Cardiac muscle cell (in vitro differentiated cells and primary cell): ENCODE results near the gene GFI1. TPM values are rescaled to one million over a fixed set of nuclear protein-coding genes. Genes with fewer than 3 reads are reported as not detected.
A peak's percentile ranks its signal among the peaks of the same experiment; 100 is the strongest.

Experiments
- DNase-seq, 2 donors: peaks; one replicate each; pipeline versions ENCODE4 v3.0.0 to v3.0.0-alpha.2; 2010 to 2017; ENCODE audit warnings: low read depth in 1 of 2, low spot score in 1 of 2
- H3K27ac ChIP-seq: fragments of 200-600 bp; sonication (generic); 2 replicates; pipeline ENCODE4 v1.5.1; 2016
- H3K27me3 ChIP-seq: fragments of 200-600 bp; sonication (generic); 2 replicates; pipeline ENCODE4 v1.6.0; 2016; ENCODE audit warnings: control low read depth
- H3K36me3 ChIP-seq: fragments of 200-600 bp; sonication (generic); 2 replicates; pipeline ENCODE4 v1.5.1; 2016; ENCODE audit warnings: control low read depth
- H3K4me1 ChIP-seq: fragments of 200-600 bp; sonication (generic); 2 replicates; pipeline ENCODE4 v1.8.1; 2017; ENCODE audit warnings: low read depth, mild to moderate bottlenecking, mixed run types
- H3K4me3 ChIP-seq: fragments of 200-600 bp; sonication (generic); 2 replicates; pipeline ENCODE4 v1.5.1; 2016; ENCODE audit warnings: mild to moderate bottlenecking
- H3K9me3 ChIP-seq: fragments of 200-600 bp; sonication (generic); 2 replicates; pipeline ENCODE4 v1.5.1; 2017; ENCODE audit warnings: low read depth, mild to moderate bottlenecking, control low read depth
- polyA plus RNA-seq: library from polyadenylated mRNA; unstranded; fragments of >200 nt; fragmentation: Nextera tagmentation; extraction: Ambion mirVana; gene quantifications from 2 replicates; pipeline ENCODE4 v1.2.1, GENCODE V29; 2016
- total RNA-seq: library from RNA; depleted of rRNA; stranded (reverse); fragments of >200 nt; gene quantifications from 2 replicates; pipeline ENCODE4 v1.2.3, GENCODE V29; 2016
- TF ChIP-seq, protein P1 (sequence below): IDR thresholded peaks from 2 replicates; pipeline ENCODE4 v1.5.1; 2012; ENCODE audit warnings: low read depth, mild to moderate bottlenecking, low read length

The GFI1 gene
- total and polyA plus RNA-seq, 2 experiments from 2014 or later = 0.12 TPM; not detected in 1

DNA sequence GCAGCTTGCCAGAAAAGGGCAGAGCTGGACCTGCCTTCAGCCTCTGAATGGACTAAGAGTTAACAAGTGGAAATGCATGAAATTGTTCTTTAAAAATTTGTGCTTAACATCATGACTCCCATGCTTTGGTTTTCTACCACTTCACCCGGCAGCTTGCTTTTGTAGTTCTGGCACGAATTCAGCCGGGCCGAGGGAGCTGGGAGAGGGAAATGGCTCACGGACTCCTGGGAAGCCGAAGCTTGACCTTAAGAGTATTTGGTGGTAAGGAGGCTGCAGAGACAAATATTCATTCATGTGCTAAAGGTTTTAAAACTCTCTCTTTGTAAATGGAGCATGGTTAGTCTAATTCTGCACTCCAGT is 17.2 kb upstream of the GFI1 start:
- no peaks in the 10 kb centered on the region for H3K4me1 ChIP-seq
- no peaks in the 10 kb centered on the region for H3K36me3 ChIP-seq
- no peak overlapping the region for H3K4me3 ChIP-seq
- peak in 1 of 2 donors; percentile 46 for DNase-seq
- H3K9me3 ChIP-seq = no peaks in the 10 kb centered on the region
- no peaks in the 10 kb centered on the region for H3K27me3 ChIP-seq
- TF ChIP-seq, protein P1, sequence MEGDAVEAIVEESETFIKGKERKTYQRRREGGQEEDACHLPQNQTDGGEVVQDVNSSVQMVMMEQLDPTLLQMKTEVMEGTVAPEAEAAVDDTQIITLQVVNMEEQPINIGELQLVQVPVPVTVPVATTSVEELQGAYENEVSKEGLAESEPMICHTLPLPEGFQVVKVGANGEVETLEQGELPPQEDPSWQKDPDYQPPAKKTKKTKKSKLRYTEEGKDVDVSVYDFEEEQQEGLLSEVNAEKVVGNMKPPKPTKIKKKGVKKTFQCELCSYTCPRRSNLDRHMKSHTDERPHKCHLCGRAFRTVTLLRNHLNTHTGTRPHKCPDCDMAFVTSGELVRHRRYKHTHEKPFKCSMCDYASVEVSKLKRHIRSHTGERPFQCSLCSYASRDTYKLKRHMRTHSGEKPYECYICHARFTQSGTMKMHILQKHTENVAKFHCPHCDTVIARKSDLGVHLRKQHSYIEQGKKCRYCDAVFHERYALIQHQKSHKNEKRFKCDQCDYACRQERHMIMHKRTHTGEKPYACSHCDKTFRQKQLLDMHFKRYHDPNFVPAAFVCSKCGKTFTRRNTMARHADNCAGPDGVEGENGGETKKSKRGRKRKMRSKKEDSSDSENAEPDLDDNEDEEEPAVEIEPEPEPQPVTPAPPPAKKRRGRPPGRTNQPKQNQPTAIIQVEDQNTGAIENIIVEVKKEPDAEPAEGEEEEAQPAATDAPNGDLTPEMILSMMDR = no peak
- no peak overlapping the region for H3K27ac ChIP-seq

DNA sequence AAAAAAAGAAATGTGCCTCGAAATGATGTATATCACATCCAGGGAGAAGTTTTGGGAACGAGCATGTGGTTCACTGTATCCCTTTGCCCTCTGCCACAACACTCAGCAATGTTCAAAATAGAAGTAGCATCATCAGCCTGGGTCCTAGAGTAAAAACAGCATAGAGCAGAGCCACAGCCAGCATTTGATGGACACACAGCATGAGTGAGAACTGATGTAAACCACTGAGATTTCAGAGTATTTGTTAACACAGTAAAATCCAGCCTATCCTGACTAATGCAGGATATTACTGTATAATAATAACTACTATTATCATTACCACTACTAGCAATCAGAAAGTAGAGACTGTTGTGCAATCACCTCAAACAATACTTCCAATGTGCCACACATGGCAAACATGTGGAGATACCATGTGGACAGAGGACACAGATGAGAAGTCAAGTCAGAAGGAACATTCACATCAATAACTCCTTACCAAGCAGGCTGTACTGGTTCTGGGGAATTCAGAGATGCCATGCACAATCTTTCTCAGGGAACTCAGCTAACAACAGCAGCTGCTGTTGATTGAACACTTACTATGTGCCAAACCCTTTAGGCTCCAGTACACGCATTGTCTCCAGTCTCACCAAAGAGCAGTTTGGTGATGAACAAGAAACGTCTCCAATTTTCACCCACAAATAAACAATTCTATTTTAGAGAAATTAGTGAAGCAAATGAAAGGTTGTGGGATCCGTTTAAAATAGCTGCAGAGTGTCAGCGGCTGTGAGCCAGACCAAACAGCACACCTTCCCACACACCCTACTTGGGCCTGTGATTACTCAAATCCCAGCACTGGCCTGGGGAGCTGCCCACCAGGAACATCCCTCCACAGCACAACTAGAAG is 16.6 kb upstream of the GFI1 start:
- no peaks in the 10 kb centered on the region for H3K4me1 ChIP-seq
- TF ChIP-seq, protein P1 = no peak
- peak in 1 of 2 donors; percentile 28 for DNase-seq
- no peaks in the 10 kb centered on the region for H3K9me3 ChIP-seq
- H3K36me3 ChIP-seq = no peaks in the 10 kb centered on the region
- H3K4me3 ChIP-seq = no peak overlapping the region
- no peaks in the 10 kb centered on the region for H3K27me3 ChIP-seq
- H3K27ac ChIP-seq = no peak overlapping the region

DNA sequence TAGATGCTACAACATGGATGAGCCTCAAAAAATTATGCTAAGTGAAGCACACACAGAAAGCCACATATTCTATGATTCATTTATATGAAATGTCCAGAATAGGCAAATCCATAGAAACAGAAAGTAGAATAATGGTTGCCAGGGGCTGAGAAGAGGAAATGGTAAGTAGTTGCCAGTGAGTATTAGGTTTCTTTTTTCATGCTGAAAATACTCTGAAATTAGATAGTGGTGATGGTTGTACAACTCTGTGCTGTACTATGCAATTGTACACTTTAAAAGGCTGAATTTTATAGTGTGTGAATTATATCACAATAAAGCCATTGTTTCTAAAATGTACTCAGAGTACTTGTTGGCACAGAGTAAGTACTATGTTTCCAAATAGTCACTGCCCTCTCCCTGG is 15.5 kb upstream of the GFI1 start:
- TF ChIP-seq, protein P1 = no peak
- Histone ChIP-seq H3K27ac (no peak overlapping the region), H3K27me3 (peaks cover 8% of the 10 kb centered on the region), H3K4me3 (no peak overlapping the region), H3K36me3 (no peaks in the 10 kb centered on the region), H3K4me1 (no peaks in the 10 kb centered on the region), H3K9me3 (no peaks in the 10 kb centered on the region)
- peak in 1 of 2 donors; percentile 62 for DNase-seq

DNA sequence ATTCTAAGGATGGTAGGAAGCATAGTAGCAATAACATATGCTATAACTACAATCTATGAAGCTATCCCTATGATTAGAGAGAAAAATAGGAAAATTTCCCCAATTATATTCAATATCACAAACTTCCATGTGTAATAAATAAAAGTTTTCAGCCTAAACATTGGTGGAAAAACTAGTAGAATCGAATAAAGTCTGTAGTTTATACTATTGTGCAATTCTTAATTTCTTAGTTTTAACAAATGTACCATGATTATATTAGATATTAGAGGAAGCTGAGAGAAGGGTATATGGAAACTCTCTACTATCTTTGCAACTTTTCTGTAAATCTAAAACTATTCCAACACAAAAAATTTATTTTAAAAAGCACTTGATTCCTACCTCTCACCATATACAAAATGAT is 13.8 kb upstream of the GFI1 start:
- H3K27me3 ChIP-seq = peaks cover 13% of the 10 kb centered on the region
- H3K36me3 ChIP-seq = no peaks in the 10 kb centered on the region
- H3K9me3 ChIP-seq = no peaks in the 10 kb centered on the region
- H3K4me3 ChIP-seq = no peak overlapping the region
- H3K27ac ChIP-seq = no peak overlapping the region
- no peak for DNase-seq
- H3K4me1 ChIP-seq = no peaks in the 10 kb centered on the region
- TF ChIP-seq, protein P1 = no peak

DNA sequence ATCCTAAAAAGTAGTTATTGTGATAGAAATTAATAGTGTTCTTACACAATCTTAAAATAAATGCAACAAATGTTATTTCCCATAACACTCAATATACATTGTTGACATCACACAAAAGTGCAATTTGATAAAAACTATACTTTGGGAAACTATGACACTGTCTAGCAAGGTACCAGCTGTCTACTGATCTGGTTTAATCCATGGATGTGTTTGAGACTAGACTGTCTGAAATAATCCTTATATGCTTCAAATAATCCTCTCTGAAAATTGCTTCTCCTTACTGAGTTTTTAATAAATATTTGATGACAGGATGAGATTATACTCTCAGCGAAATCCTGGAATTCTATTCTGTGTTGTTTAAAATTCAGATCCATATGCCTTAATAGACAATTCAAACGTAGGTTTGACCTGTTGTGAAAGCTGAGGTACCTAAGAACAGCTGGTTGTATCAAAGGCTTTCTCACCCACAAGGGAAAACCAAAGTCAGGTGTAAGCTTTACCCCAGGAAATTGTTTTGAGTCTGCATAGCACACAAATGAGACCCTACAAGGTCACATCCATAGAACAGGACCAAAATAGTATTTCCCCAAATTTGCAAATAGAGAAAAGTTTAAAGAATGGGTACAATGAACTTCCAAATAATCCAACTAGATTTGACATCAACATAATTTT is 8.8 kb upstream of the GFI1 start:
- no peak overlapping the region for H3K4me3 ChIP-seq
- no peaks in the 10 kb centered on the region for H3K36me3 ChIP-seq
- peaks cover 36% of the 10 kb centered on the region for H3K27me3 ChIP-seq
- H3K27ac ChIP-seq = no peak overlapping the region
- no peaks in the 10 kb centered on the region for H3K4me1 ChIP-seq
- no peaks in the 10 kb centered on the region for H3K9me3 ChIP-seq
- DNase-seq = no peak
- TF ChIP-seq, protein P1 = no peak
